Tibial artery (tissue), 4 donors: ENCODE measurements around the gene DACT2.

Source experiments
- DNase-seq, 2 donors: peaks; one replicate each; pipeline ENCODE4 v3.0.0-alpha.2; 2019
- H3K27ac ChIP-seq, 2 donors: fragments of 200-600 bp; sonication (generic) in 1 of 2; 1 replicate in 1 of 2; 2 replicates in 1 of 2; pipeline ENCODE4 v1.5.1; 2018 to 2019; ENCODE audit warnings: mild to moderate bottlenecking in 1 of 2
- H3K27me3 ChIP-seq, 2 donors: fragments of 200-600 bp; sonication (generic) in 1 of 2; one replicate each; pipeline versions ENCODE4 v1.5.1 to v1.6.0; 2016 to 2019
- H3K36me3 ChIP-seq, 3 donors: fragments of 200-600 bp; sonication (generic) in 2 of 3; one replicate each; pipeline ENCODE4 v1.5.1; 2016 to 2019; ENCODE audit warnings: mild to moderate bottlenecking in 2 of 3
- H3K4me1 ChIP-seq, 4 donors: fragments of 200-600 bp; sonication (generic) in 2 of 4; 1 replicate in 3 of 4; 2 replicates in 1 of 4; pipeline ENCODE4 v1.5.1; 2016 to 2019
- H3K4me3 ChIP-seq, 2 donors: fragments of 200-600 bp; sonication (generic) in 1 of 2; 1 replicate in 1 of 2; 2 replicates in 1 of 2; pipeline ENCODE4 v1.5.1; 2018 to 2019; ENCODE audit warnings: mild to moderate bottlenecking in 2 of 2
- H3K9me3 ChIP-seq, 3 donors: fragments of 200-600 bp; sonication (generic) in 1 of 3; one replicate each; pipeline ENCODE4 v1.5.1; 2016 to 2019
- intact Hi-C: fragments of 100-400 bp; cut with DNase I; formaldehyde crosslinking; loops from one replicate; pipeline ENCODE4 v1.15.0; 2023; ENCODE audit warnings: low total_unique reads
- TF ChIP-seq, protein P1 (sequence below), 2 experiments: fragments of 200-600 bp in 1 of 2; fragments of 450-650 bp in 1 of 2; IDR thresholded peaks; one replicate each; pipeline ENCODE4 v1.5.1; 2017 to 2019; ENCODE audit warnings: antibody characterized with exemption in 2 of 2, mild to moderate bottlenecking in 1 of 2, moderate library complexity in 1 of 2

The DACT2 gene

DNA sequence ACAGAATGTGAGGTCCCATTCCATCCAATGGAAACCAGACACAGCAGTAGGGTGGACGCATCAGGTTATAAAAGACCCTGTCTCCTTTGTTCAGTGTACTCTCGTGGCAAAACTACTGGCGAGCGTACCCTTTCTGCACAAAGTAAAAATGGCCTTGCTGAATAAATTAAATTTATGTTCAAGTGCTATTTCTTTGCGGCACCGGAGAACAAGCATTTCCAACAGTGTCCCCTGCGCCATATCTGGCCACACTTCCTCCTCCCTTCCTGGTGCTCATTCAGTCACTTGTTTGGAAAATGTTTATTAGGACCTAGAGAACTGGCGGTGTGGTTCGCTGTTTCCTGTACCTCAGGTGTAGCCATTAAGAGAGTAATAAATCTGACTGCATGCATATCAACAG lies 46.9 kb upstream of the DACT2 start:
- TF ChIP-seq, protein P1, sequence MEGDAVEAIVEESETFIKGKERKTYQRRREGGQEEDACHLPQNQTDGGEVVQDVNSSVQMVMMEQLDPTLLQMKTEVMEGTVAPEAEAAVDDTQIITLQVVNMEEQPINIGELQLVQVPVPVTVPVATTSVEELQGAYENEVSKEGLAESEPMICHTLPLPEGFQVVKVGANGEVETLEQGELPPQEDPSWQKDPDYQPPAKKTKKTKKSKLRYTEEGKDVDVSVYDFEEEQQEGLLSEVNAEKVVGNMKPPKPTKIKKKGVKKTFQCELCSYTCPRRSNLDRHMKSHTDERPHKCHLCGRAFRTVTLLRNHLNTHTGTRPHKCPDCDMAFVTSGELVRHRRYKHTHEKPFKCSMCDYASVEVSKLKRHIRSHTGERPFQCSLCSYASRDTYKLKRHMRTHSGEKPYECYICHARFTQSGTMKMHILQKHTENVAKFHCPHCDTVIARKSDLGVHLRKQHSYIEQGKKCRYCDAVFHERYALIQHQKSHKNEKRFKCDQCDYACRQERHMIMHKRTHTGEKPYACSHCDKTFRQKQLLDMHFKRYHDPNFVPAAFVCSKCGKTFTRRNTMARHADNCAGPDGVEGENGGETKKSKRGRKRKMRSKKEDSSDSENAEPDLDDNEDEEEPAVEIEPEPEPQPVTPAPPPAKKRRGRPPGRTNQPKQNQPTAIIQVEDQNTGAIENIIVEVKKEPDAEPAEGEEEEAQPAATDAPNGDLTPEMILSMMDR (IDR thresholded peaks at IDR 0.05) = no peak
- Histone ChIP-seq H3K4me3 (no peak overlapping the region), H3K27me3 (no peaks in the 10 kb centered on the region), H3K4me1 (peaks cover 0 to 6% (median 0%) of the 10 kb centered on the region in 4 donors), H3K9me3 (no peaks in the 10 kb centered on the region), H3K27ac (no peak overlapping the region), H3K36me3 (no peaks in the 10 kb centered on the region)
- intact Hi-C loops = no loop called here
- peak in 1 of 2 donors; percentile 7 for DNase-seq

DNA sequence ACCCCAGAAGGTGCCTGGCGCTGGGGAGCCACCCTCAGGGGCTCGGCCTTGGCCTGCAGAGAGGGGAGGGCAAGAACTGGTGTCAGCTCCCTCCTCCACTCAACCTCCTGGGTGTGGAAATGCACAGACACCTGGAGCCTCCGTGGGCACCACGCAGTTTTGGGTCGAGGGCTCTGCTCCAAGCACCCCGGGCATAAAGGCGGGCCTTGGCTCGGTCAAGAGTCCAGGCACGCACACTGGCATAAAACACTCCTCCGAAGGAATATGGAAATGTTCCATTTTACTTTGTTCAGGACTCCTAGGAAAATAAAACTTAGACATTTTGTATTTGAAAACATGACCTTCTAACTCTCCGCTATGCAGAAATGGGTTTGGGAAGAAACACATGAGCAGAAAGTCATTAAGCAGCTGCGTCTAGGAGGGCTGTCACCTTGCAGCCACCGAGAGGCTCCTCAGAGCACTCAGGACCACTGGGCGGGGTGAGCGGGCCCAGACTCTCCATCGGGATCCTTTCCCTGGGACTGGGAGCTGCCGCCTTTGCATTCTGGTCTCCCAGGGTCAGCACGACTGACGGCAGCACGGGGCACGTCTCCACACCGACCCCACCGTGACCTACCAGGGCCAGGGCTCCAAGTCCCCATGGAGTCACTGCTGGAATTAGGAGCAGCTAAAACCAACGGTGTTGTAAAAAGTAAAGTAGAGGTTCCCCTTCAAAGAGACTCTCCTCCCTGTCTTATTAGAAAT lies 46.0 kb upstream of the DACT2 start:
- Histone ChIP-seq H3K36me3 (no peaks in the 10 kb centered on the region), H3K27me3 (no peaks in the 10 kb centered on the region), H3K4me3 (no peak overlapping the region), H3K27ac (no peak overlapping the region), H3K9me3 (no peaks in the 10 kb centered on the region), H3K4me1 (peaks cover 0 to 6% (median 0%) of the 10 kb centered on the region in 4 donors)
- TF ChIP-seq, protein P1 (IDR thresholded peaks at IDR 0.05) = no peak
- DNase-seq = peak in 1 of 2 donors; percentile 56
- intact Hi-C loops = no loop called here

DNA sequence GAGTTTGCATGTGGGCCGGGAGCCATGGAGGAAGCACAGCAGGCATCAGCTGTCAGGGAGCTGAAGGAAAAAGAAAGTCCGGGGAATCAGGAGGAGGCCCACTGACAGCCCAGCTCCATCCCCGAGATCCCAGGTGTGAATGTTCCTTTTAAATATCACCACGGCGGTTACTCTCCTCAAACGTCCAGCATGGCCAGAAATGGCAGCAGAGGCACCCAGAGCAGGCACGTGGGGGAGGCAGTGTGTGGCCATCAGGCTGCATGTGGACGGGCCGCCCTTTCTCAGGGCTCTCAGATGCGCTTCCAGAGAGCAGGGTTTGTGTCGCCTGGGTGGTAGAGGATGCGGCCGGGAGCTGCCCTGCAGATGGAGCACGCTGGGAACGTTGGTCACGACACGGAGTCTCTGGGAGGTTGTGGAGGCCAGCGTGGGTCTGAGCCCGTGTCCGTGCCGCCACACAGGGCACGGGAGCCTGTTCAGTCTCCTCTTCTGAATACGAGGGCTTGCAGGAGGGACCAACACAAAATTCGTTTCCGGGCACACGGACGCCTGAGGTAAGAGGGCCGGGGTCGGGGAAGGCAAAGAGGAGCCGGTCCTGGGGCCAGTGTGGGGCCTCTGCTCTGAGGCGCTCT lies 45.3 kb upstream of the DACT2 start:
- Histone ChIP-seq H3K36me3 (no peaks in the 10 kb centered on the region), H3K4me3 (no peak overlapping the region), H3K4me1 (no peaks in the 10 kb centered on the region), H3K27me3 (no peaks in the 10 kb centered on the region), H3K9me3 (no peaks in the 10 kb centered on the region), H3K27ac (no peak overlapping the region)
- peak; percentile 12 to 49 for DNase-seq
- TF ChIP-seq, protein P1 (IDR thresholded peaks at IDR 0.05) = no peak
- intact Hi-C loops = no loop called here

DNA sequence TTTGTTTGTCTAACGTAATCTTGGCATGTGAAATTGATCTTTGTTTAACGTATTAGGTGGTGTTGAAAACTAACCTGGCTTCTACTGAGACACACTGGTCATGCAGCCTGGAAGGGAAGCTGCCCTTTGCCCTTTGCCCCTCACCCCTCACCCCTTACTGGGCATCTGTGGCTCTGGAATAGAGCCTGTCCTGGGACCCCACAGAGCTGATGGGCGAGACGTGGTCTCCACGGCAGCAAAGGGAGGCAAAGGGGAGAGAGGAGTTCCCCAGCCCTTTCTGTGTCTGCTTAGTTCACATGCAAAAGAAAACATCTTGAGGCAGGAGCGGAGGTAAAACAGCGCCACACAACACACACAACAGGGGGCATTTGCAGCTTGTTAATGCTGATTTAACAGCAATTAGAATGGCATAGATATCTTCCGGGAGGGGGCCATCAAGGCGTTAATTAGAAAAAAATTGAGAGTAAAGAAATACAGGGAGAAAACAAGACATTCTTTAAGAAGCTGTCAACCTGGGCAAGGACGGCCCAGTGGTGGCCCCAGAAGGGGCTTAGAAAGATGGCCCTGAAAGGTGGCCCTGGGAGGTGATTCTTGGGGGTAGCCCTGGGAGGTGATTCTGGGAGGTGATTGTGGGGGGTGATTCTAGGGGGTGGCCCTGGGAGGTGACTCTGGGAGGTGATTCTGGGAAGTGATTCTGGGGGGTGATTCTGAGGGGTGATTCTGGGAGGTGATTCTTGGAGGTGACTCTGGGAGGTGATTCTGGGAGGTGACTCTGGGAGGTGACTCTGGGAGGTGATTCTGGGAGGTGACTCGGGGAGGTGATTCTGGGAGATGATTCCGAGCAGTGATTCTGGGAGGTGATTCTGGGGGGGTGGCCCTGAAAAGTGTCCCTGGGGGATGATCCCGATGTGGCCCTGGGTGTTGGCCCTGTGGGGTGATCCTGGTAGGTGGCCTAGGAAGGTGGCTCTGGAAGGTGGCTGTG lies 44.5 kb upstream of the DACT2 start:
- TF ChIP-seq, protein P1 (IDR thresholded peaks at IDR 0.05) = no peak
- Histone ChIP-seq H3K27ac (no peak overlapping the region), H3K36me3 (no peaks in the 10 kb centered on the region), H3K9me3 (no peaks in the 10 kb centered on the region), H3K4me1 (no peaks in the 10 kb centered on the region), H3K4me3 (no peak overlapping the region), H3K27me3 (no peaks in the 10 kb centered on the region)
- DNase-seq = peak; percentile 3 to 35
- intact Hi-C loops = no loop called here

DNA sequence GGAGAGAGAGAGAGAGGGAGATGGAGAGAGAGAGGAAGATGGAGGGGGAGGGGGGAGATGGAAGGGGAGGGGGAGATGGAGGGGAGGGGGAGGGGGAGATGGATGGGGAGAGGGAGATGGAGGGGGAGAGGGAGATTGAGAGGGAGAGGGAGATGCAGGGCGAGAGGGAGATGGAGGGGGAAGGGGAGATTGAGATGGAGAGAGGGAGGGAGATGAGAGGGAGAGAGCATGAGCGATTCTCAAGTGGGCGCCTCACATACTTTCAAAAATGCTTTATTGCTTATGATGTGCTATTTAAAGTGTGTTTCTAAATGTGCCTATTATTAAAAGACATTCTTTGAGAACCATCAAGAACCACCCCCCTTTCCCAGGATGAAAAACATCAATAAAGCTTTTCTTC lies 43.7 kb upstream of the DACT2 start:
- intact Hi-C loops = no loop called here
- Histone ChIP-seq H3K4me1 (no peaks in the 10 kb centered on the region), H3K9me3 (no peaks in the 10 kb centered on the region), H3K4me3 (no peak overlapping the region), H3K27me3 (no peaks in the 10 kb centered on the region), H3K27ac (no peak overlapping the region), H3K36me3 (no peaks in the 10 kb centered on the region)
- TF ChIP-seq, protein P1 (IDR thresholded peaks at IDR 0.05) = no peak
- peak in 1 of 2 donors; percentile 1 for DNase-seq
